Activated T-cell treated with anti-CD3 and anti-CD28 coated beads for 1 hour (primary cell): ENCODE data around the gene RHEB.

ENCODE experiments used
- DNase-seq: peaks from one replicate; pipeline ENCODE4 v3.0.0-alpha.2; 2020; ENCODE audit warnings: low read depth

RHEB gene

DNA sequence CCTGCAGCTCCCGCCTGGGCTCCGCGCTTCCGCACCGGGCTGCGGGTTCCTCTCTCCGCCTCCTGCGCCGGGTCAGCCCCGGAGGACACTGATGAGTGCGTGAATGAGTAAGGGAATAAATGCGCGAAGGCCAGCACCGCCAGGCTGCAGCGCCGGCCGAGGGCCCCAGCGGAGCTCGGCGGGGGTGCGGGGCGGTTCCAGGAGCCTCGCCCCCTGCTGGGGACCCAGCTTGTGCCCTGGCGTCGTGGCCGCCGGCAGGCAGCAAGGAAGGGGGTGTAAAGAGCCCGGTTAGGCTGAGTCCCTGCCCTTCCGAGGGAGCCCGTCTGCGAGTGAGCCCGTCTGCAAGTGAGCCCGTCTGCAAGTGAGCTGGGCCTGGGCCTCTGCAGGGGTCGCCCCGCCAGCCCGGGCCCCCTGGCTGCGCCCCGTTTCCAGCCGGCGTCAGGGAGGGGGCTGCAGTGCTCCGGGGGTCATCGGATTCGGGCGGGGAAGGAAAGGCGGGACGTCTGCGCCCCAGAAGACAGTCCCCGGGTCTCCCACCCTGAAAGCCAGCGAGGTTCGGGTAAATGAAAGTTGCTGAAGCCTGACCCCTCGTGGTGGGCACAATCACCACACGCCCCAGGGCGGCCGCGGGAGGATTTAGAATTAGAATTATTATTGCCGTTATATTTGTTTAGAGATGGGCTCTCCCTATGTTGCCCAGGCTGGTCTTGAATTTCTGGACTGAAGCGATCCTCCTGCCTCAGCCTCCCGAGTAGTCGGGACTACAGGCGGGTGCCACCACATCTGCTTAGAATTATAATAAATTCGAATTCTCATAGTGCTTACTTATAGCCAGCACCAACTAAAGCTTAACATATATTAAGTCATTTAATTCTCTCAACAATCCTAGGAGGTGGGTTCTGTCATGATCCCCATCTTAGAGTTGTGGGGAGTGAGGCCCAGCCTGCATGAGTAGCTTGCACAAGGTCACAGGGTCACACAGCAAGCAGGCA lies 71.1 kb downstream of the RHEB start:
- DNase-seq = peak; percentile 73

DNA sequence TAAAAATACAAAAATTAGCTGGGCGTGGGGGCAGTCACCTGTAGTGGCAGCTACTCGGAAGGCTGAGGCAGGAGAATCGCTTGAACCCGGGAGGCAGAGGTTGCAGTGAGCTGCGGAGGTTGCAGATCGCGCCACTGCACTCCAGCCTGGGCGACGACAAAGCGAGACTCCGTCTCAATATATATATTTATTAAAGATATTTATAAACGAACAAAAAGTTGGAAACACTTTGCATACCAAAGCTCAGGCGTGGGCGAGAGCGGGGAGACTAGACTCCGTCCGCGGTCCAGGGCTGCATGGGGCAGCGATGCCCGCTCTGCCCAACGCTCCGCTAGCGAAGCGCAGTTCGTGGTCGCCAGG lies 71.8 kb downstream of the RHEB start:
- DNase-seq = no peak

DNA sequence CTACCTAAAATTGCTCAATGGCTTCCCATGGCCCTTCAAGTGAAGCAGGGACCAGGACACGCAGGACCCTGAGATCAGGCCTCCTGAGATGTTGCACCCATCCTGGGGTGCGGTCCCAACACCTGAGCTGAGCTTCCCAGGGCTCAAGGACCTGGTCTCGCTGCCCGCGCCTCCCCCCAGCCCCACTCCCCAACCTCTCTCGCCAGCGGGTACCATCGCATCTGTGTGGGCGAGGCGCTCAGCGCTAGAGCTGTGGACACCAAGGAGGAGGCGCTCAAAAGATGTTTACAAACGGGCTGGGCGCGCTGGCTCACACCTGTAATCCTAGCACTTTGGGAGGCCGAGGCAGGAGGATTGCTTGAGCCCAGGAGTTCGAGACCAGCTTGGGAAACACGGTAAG lies 72.4 kb downstream of the RHEB start:
- DNase-seq = no peak

DNA sequence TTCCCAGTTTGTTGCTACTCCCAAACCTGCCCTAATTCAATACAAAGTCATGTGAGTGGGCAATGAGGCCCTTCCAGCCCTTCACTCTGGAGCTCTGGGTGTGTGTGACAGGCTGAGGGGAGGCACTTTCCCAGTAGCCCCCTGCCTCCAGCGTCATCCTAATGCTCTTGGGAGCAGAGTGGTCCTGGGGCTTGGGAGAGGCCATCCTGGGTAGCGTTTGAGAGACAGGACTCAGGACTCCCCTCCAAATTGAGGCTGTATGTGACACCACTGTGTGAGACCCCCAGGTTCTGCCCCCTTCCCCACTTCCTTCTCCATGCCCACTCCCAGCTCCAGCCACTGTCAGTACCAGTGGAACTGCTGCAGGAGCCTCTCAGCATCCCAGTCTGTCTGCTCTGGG lies 73.3 kb downstream of the RHEB start:
- no peak for DNase-seq

DNA sequence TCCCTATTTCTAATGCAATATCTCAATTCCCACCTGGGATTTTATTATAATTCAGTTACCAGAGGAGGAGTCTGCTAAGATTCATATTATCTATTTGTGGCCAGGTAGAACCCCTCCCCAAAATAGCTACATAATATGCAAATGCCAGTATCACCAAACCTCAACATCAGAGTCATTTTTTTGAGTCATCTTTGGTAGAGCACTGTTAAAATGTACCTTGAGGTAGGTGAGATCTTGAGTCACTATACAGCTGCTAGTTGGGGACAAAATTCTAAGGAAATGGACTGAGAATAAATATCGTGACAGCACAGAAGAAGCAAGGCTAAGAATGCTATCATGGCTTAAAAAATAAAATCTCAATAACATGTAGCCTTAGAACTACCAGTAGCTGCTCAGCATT lies 75.1 kb downstream of the RHEB start:
- no peak for DNase-seq

DNA sequence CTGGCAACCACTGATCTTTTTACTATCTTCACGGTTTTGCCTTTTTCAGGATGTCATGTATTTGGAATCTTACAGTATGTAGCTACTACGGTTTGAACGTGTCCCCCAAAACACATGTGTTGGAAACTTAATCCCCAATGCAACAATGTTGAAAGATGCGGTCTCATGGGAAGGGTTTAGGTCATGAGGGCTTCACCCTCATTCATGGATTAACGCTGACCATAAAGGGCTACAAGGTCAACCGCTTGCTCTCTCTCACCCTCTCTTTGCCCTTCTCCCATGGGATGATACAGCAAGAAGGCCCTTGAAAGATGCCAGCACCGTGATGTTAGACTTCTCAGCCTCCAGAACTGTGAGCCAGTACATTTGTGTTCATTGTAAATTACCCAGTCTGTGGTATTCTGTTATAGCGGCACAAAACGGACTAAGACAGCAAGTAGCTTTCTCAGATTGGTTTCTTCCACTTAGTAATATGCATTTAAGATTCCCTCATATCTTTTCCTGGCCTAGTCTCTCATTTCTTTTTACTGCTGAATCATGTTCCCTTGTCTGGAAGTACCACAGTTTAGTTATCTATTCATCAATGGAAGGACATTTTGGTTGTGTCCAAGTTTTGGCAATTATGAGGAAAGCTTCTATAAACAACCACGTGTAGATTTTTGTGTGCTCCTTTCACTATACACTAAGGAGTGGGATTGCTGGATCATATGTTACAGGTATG lies 76.8 kb downstream of the RHEB start:
- no peak for DNase-seq

DNA sequence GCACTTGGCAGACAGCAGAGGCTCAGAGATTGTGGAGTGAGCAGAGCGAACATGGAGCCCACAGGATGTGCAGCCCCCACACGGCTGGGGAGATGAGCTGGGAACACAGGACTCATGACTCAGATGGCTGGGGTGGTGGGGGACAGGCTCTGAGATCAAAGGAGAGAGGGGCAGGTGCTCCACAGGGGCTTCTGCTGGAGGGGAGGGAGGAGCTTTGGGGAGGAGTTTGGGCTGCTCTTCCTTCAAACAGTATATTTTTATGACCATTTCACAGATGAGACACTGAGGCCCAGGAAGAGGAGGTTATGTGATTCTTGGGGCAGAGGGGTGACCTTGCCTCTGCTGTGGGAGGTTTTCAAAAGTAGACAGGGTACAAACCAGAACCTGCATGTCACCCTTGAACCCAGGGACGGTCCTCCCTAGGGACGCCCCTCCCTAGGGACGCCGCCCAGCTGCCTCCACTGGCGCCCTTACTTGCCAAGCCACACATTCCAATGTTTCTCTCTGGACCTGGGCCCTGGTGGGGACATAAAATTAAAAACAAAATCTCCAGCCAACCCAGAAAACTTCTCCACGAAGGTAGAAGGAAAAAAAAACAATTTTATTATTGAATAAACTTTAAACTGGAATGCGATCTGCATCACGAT lies 78.8 kb downstream of the RHEB start:
- DNase-seq = no peak

DNA sequence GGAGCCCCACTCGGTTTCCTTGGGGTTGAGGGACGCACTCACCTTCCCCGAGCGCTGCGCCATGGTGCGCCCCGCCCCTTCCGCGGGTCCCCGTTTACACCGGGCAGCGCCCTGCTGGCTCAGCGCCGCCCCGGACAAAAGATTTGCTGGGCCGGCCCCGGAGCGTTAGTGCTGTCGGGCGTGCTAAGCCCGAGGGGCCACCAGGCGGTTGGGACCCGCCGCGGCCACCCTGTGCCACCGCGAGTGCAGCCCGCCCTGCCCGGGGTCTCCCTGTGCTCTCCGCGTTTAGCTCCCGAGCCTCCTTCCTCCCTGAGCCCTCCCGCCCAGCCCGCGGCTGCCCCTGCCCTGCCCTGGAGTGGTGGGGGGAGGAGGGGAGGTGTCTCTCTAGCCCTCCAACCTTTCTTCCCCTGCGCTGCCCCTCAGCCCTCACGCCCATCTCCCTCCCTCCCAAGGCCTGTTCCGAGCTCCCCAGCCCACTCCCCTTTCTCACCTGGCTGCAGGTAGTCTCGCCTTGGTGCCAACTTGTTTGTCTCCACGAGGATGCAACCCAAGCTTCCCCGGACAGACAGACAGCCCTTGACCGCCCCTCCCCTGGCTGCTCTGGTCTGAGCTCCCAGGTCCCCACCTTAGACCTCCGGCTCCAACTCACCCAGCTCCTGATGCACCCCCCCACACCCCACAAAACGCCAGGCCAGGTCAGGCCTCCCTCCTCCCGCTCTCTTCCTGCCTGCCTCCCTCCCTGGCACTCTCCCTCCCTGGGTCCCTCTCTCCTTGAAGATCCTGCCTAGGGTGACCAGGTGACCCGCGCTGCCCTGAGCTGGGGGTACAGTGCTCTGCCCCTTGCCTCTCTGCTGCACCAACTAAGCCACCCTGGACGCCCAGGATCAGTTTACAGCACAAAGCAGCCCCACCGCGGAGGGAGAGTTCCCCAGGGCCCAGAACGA lies 79.6 kb downstream of the RHEB start, which contains the start of gene CRYGN:
Gene CRYGN (minus strand): TSS at position 287 of the 944 bp plus-strand sequence. CDS start 224 bp downstream, at position 63.
- DNase-seq = no peak

DNA sequence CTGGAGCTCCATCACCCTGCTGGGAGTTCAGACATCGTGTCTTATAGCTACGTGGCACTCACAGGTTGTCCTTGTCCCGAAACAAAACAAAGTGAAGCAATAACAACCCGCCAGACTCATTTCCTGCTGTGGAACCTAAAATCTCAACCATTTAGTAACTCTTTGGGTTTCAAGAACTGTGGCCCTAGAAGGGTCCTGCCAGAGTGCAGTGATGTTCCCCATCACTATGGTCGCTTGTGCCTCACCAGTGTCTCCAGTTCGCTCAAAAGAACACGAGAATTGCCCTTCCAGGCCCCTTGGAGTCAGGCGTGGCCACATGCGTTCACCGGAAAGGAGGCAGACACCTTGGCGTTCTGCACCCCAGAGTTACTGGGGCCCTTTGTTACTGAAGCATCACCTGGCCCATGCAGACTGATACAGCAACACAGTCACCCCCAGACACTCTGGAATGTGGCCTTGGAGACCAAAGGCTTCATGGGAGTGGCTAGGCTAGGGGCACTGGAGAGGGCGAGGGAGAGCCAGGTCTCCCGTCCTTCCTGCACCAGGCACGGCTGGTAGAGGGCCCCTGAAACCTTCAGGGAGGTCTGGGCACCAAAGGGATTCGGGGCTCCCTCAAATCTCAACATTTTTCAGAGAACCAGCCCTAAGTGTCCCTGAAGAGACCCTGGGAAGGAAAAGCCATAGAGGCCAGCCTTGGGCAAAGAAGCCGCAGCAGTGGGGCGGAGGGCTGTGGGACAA lies 80.7 kb downstream of the RHEB start:
- no peak for DNase-seq

DNA sequence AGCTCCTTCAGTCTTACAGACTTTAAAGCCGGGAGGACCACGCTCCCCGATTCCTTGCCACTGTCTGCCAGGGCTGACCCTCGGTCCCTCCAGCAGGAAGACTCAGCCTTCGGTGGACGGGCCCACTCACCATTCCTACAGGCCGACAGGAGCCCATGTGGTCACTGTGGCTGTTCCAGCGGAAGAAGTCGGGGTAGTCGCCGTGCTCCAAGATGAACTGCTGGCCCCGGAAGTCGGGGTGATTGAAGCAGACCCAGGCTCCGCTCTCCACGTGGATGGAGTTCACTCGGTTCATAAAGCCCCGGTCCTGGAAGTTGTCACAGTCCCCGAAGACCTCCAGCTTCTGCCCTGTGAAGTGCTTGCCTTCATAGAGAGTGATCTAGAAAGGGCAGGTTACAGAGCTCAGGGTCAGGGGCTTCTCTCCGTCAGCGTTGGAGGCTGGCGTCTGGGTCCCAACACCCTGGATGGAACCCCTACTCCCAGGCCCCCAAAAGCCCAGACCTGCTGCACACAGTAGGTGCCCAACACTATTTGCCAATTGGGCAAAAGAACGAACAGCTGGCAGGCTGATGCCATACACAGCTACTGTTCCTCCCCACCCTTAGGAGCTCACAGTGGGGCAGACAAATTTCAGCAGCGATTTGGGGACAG lies 81.7 kb downstream of the RHEB start:
- no peak for DNase-seq

DNA sequence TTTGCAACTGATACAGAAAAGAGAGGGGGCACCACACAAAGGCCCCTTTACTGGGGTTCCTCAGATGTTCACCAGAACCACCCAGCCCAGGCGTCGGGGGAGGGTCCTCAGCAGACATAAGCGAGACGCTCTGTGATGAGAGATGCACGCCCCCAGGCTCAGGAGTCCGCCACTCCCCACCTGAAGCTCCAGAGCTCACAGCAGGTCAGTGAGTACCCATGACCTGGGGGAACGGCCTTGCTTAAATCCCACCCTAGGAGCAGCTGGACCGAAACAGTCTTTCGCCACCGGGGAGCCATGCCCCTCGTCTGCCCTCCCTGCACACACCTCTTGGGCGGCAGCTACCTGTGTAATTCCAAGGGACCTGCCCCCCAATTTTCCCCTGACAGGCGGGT lies 82.5 kb downstream of the RHEB start:
- no peak for DNase-seq

DNA sequence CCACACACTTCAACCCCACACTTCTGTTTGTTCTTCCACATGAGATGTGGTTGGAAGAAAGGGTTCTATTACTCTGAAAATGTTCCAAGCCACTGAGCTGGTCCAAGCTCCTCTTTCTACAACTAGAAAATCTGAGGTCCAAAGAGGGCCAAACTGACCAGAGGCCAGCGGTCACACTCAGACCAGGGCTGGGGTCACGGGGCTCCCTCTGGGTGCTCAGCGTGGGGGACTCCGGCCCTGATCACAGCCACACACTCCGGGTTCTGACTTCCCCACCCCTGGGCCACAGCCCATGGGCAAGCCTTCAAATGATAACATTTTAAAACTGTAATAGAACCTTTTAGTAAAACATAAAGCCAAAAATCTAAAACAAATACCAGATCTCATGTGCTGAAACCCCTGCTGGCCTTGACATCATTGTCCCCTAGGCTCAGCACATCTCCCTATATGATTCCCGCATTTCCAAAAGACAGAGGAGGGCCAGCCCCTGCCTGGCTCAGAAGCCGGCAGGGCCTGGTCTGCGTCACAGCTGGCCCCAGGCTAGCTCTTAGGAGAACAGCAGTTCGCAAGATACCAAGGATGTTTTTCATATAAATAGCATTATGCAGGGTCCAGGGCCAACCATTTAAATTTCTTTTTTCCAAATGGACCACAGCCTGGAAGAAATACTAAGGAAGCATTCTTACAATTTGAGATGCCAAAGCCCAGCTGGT lies 83.1 kb downstream of the RHEB start:
- DNase-seq = no peak

DNA sequence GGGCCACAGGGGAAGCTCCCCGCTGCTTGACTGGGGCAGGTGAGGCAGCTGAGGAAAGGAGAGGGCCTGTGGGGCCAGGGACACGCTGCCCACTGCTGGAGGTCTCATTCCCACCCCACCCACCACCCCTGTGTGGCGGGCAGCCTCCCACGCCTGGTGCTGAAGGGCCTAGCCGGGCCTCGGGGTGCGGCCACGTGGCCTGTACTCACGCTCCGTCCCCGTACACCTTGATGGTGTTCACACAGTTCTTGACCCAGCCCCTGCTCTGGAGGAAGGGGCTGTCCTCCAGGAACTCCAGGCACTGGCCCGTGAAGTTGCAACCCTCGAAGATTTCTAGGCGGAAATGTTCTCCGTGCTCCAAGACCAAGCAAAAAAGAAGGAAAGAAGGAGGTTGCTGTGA lies 83.7 kb downstream of the RHEB start:
- no peak for DNase-seq

DNA sequence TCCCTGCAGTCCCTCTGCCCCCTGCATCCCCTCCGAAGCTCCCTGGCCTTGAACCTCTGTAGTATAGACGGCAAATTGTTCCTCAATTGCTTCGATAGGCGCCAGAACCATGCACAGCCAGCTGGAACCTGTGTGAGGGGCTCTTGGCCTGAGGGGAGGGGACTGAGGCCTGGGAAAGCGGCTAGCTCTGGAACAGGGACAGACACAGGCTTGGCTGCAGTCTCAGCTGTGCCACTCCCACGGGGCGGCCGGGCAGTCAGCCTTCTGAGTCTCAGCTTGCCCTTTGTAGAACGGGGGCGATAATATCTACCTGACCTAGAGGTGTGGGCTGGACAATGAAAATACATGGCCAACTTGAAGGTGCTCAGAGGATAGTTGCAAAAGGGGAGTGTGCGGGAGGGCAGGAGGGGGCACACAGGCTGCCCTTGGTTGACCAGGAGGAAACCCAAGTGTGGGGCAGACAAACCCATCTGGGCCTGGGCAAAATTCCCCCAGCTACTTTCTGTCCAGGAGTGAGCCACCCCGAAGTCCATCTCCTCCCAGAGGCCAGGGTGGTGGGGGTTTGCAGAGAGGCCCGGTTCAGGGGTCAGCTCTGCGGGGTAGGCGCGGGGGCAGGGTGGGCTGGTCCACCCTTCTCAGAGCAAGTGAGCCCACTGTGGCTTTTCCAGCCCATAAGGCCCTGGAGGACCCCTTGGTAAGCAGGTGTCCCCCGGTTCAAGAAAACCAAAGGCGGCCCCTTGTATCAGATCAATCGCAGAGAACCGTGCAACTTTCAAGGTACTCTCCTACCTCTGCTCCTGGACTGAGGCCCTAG lies 84.4 kb downstream of the RHEB start:
- DNase-seq = no peak

DNA sequence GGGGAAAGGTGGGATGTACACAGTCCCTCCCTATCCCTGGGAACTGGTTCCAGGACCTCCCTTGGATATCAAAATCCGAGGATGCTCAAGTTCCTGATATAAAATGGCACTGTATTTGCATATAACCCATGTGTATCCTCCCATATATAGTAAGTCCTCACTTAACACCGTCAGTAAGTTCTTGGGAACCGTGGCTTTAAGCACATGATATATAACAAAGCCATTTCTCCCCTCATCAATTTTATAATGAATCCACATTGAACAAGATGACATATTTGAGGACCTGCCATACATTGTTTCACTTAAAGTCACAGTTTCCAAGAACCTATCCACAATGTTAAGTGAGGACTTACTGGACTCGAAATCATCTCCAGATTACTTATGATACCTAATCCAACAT lies 85.1 kb downstream of the RHEB start:
- no peak for DNase-seq

DNA sequence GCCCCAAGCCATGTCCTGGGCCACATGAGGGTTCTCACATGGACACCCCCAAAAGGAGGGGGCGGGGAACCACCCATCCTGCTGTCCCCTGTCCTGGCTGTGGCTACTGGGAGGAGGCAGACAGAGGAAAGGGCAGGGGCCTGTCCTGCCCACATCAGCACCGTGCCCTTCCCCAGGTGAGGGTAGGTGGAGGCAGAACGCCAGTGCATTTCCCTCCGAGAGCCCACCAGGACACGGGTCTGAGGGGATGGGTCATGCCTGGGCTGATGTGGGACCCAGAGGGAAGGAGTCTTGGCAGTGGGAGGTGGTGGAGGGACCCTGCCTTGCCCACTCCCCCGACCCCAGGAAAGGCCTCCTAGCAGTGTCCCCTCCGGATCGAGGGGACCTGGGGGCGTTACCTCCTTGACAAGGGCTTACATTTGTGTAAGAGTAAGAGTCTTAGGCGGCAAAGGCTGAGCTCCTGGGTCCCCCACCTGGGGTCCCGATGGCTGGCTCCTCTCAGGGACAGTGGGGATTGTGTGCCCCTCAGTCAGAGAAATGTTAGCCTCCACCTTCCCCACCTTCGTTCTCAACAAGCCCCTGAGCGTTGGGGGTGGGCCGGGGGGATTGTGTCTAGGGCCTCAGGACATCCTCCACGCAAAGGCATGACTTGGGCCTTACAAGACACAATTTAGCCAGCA lies 85.8 kb downstream of the RHEB start:
- no peak for DNase-seq

DNA sequence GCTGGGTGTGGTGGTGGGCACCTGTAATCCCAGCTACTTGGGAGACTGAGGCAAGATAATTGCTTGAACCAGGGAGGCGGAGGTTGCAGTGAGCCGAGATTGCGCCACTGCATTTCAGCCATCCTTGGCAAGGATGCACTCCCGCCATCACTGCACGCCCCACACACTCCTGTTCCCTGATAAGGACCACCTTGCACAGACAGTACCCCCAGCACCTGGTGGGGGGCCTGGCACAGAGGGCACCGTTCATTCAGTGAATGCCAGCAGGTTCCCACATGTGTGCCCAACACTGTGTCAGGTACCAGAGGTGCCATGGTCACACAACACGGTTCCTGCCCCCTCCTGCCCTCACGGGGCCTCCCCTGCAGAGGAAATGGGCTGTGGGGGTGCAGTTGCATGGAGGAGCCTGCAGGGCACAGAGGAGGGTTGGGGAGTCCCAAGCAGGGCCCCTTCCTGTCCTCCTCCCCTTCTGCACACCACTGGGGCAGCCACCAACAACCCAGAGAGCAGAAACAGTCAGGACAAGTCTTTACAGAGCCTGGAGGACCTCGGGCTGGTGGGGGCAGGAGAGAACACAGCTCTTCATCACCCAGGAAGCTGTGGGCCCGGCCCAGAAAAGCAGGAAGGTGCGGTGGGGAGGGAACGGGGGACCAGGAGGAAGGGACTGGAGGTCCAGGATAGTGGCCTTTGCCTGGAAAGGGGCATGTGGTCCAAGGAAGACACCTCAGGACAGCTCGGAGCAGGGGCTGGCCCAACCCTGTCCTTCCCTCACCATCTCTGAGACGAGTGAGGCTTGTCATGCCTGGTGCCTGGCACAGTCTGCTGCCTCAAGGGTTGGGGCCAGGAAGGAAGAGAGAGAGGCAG lies 86.8 kb downstream of the RHEB start:
- DNase-seq = peak; percentile 20
